ENCODE results near the gene ITPRID2.

DNA sequence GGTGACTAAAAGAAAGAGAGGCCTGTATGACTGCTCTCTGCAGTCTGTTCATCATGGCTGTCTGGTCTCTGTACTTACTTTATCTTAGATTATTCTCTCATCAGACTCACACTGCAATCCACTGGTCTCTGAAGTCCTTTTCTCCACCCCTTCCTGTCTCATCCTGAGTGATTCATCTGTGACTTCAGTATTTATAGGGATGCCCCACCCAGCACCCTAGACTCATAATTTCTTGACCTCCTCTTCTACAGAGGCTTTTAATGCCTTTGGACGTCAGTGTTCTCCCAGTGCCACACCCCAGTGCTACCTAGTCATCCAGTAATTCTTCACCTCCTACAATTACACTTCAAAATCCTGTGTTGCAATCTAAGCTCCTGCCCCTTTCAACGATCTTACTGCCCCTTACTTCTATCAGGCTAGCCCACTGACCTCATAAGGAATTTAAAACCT, 14.9 kb upstream of the ITPRID2 start:
- TF ChIP-seq, protein P1, sequence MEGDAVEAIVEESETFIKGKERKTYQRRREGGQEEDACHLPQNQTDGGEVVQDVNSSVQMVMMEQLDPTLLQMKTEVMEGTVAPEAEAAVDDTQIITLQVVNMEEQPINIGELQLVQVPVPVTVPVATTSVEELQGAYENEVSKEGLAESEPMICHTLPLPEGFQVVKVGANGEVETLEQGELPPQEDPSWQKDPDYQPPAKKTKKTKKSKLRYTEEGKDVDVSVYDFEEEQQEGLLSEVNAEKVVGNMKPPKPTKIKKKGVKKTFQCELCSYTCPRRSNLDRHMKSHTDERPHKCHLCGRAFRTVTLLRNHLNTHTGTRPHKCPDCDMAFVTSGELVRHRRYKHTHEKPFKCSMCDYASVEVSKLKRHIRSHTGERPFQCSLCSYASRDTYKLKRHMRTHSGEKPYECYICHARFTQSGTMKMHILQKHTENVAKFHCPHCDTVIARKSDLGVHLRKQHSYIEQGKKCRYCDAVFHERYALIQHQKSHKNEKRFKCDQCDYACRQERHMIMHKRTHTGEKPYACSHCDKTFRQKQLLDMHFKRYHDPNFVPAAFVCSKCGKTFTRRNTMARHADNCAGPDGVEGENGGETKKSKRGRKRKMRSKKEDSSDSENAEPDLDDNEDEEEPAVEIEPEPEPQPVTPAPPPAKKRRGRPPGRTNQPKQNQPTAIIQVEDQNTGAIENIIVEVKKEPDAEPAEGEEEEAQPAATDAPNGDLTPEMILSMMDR (IDR thresholded peaks at IDR 0.05; ENCODE audit: insufficient read depth, low read length, poor library complexity, severe bottlenecking) = no peak
- no peak for TF ChIP-seq EZH2phosphoT487 (conservative IDR thresholded peaks at IDR 0.05; ENCODE audit: low read length)

Data from SU-DHL-6 (cell line).